T47D (cell line): ENCODE results near the gene XPOT.
"Not testable (repeated sequence)": the region's sequence is repeated elsewhere in the genome, so short reads cannot be mapped to it uniquely, and the experiment has no call there.

Source experiments
- DNase-seq, 2 experiments: peaks; one replicate each; pipeline versions ENCODE4 v3.0.0 to v3.0.0-alpha.2; 2011 to 2012; ENCODE audit warnings: low read depth in 1 of 2, low spot score in 1 of 2
- JUND ChIP-seq: IDR thresholded peaks from 2 replicates; pipeline ENCODE4 v1.6.1; 2012; ENCODE audit warnings: low read depth
- in situ Hi-C: cut with HindIII; loops from 2 replicates; pipeline ENCODE4 v1.10.0; 2016; ENCODE audit warnings: low sequenced_read_pairs, low pct_unique_long_range_greater_than_20kb

The XPOT gene

GRCh38 chr12:64403707-64404469 lies at the start of gene XPOT:
Gene XPOT, plus strand, starts transcription at chr12:64404392. Its CDS starts 5,644 bp downstream, at chr12:64410036.
- in situ Hi-C loops, result no loop called here
- peak; percentile 94 to 99 for DNase-seq
- TF ChIP-seq JUND, result no peak

GRCh38 chr12:64356209-64356608 lies 48.0 kb upstream of the XPOT start:
- DNase-seq, in situ Hi-C loops: not testable (repeated sequence)

DNA sequence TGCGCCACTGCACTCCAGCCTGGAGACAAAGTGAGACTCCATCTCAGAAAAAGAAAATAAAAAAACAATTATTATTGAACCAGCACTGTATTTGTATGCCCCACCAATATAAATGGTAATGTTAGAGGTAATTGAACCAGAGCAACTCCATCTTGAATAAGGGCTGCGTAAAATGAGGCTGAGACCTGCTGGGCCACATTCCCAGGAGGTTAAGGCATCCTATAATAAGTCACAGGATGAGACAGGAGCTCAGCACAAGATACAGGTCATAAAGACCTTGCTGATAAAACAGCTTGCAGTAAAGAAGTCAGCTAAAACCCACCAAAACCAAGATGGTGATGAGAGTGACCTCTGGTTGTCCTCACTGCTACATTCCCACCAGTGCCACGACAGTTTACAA lies 43.0 kb upstream of the XPOT start:
- DNase-seq, in situ Hi-C loops: not testable (repeated sequence)

GRCh38 chr12:64362721-64363305 lies 41.4 kb upstream of the XPOT start:
- DNase-seq, result no peak
- TF ChIP-seq JUND, result no peak
- in situ Hi-C loops, result no loop called here

DNA sequence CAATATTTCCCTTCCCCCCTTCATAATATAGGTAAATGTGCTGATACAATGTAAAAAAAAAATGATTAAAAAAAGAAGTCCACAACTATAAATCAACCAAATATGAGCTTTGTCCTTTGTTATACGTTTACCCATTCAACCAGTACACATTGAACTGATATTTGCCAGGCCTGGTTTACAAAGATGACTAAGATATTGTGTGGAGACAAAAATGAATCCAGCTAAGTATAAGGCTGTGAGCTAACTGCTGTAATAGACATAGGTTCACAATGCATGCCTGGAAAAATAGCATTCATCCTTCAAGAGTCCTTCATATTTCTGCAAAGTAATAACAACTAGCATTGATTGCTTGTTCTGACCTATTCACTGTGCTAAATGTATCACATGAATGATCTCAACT lies 20.5 kb upstream of the XPOT start:
- DNase-seq, result no peak
- no peak for TF ChIP-seq JUND
- in situ Hi-C loops, result no loop called here

DNA sequence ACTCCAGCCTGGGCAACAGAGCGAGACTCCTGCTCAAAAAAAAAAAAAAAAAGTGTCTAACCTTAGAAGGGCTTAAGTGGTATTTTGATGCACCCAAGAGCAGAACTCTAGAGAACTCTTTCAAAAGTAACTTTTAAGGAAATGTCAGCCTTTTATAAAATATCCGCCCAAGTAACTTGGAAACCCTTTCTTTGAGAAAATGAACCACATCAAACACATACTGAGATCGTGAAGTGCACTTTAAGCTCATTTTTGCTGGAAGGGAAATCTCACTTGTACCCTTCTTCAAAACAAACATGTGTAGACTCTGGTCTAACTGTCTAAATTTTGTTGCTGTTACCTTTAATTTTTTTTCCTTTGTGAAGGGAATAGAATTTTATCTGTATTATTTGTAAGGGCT lies 19.2 kb upstream of the XPOT start:
- in situ Hi-C loops, result no loop called here
- TF ChIP-seq JUND, result no peak
- no peak for DNase-seq

GRCh38 chr12:64385468-64385867 lies 18.7 kb upstream of the XPOT start:
- DNase-seq, result no peak
- in situ Hi-C loops, result no loop called here
- no peak for TF ChIP-seq JUND

DNA sequence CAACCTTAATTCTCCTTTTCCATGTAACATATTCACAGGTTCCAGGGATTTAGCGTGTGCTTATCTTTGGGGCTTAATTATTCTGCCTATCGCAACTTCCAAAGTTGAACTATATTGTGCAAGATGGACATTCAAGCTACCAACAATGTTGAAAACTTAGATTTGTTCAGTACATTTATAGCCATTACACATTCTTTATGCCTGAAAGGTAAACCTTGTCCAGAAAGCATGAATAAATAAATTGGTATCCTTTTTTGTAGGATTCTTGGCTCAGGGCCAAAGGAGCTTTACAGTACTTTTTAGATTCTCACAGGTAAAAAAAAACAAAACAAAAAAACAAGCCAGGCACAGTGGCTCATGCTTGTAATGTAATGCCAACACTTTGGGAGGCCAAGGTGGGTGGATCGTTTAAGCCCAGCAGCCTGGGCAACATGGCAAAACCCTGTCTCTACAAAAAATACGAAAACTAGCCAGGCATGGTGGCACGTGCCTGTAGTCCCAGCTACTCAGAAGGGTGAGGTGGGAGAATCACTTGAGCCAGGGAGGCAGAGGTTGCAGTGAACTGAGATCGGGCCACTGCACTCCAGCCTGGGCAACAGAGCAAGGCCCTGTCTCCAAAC lies 16.9 kb upstream of the XPOT start:
- no peak for TF ChIP-seq JUND
- DNase-seq, result no peak
- in situ Hi-C loops, result no loop called here

GRCh38 chr12:64389154-64389553 lies 15.0 kb upstream of the XPOT start:
- DNase-seq, result no peak
- no peak for TF ChIP-seq JUND

GRCh38 chr12:64390275-64390851 lies 13.8 kb upstream of the XPOT start, which contains the start of gene C12orf56:
Gene C12orf56, minus strand, starts transcription at chr12:64390758. Its CDS starts 193 bp downstream, at chr12:64390565.
- no peak for TF ChIP-seq JUND
- DNase-seq, result no peak
- in situ Hi-C loops, result no loop called here

More at GRCh38 chr12:64389154-64389553, 15.0 kb upstream of the XPOT start:
- in situ Hi-C loops, result no loop called here

GRCh38 chr12:64392221-64392620 lies 12.0 kb upstream of the XPOT start:
- no peak for TF ChIP-seq JUND
- in situ Hi-C loops, result no loop called here
- peak; percentile 76 to 80 for DNase-seq

GRCh38 chr12:64395739-64396138 lies 8.5 kb upstream of the XPOT start:
- in situ Hi-C loops, result no loop called here
- DNase-seq, result peak; percentile 28 to 82
- TF ChIP-seq JUND, result no peak

- no peak for DNase-seq
- in situ Hi-C loops, result no loop called here
- no peak for TF ChIP-seq JUND
These were observed 4.2 kb upstream of the XPOT start for GRCh38 chr12:64400041-64400440.
